ENCODE measurements around the gene RAB20.

- TF ChIP-seq POLR2A (IDR thresholded peaks at IDR 0.05) (no peak), CTCF (IDR thresholded peaks at IDR 0.05) (no peak)
Measured at GRCh38 chr13:110600980-110601379, 39.5 kb upstream of the RAB20 start.
